Thyroid gland (tissue), 4 donors: ENCODE results near the gene F2RL3. TPM values are rescaled to one million over a fixed set of nuclear protein-coding genes. Genes with fewer than 3 reads are reported as not detected.

Experiments
- DNase-seq, 2 donors: peaks; one replicate each; pipeline ENCODE4 v3.0.0-alpha.2; 2019
- H3K27ac ChIP-seq, 3 donors: fragments of 200-600 bp; sonication (generic); 1 replicate in 2 of 3; 2 replicates in 1 of 3; pipeline ENCODE4 v1.5.1; 2016 to 2019; ENCODE audit warnings: mild to moderate bottlenecking in 1 of 3, moderate library complexity in 1 of 3
- H3K27me3 ChIP-seq: fragments of 200-600 bp; sonication (generic); one replicate; pipeline ENCODE4 v1.5.1; 2019
- H3K36me3 ChIP-seq, 2 donors: fragments of 200-600 bp; sonication (generic); one replicate each; pipeline ENCODE4 v1.5.1; 2016 to 2019
- H3K4me1 ChIP-seq, 2 donors: fragments of 200-600 bp; sonication (generic); one replicate each; pipeline ENCODE4 v1.5.1; 2017 to 2019
- H3K4me3 ChIP-seq, 3 donors: fragments of 200-600 bp; sonication (generic); replicated peaks in 1 of 3; 1 replicate in 2 of 3; 2 replicates in 1 of 3; pipeline ENCODE4 v1.5.1; 2016; ENCODE audit warnings: mild to moderate bottlenecking in 1 of 3
- H3K9me3 ChIP-seq: fragments of 200-600 bp; sonication (generic); one replicate; pipeline ENCODE4 v1.5.1; 2017
- CTCF ChIP-seq, 6 experiments: fragments of 200-600 bp in 3 of 6; fragments of 450-650 bp in 3 of 6; sonication (generic) in 3 of 6; IDR thresholded peaks; one replicate each; pipeline ENCODE4 v1.5.1; 2016 to 2019; ENCODE audit warnings: antibody characterized with exemption in 6 of 6, mild to moderate bottlenecking in 2 of 6, inconsistent platforms in 1 of 6, moderate library complexity in 1 of 6
- POLR2A ChIP-seq, 2 donors: fragments of 450-650 bp; IDR thresholded peaks; one replicate each; pipeline ENCODE4 v1.6.1; 2017; ENCODE audit warnings: antibody characterized with exemption in 2 of 2, mild to moderate bottlenecking in 2 of 2, moderate library complexity in 1 of 2
- WGBS, 2 donors: methylation state at CpG; one replicate each; pipeline ENCODE4 v1.1.5; 2017; 5-methylcytosine and 5-hydroxymethylcytosine counted together
- intact Hi-C: fragments of 100-400 bp; cut with DNase I; formaldehyde crosslinking; loops from one replicate; pipeline ENCODE4 v1.15.1; 2023
- total RNA-seq, 4 donors: library from RNA; depleted of rRNA; stranded (reverse); fragments of >200 nt; gene quantifications; one replicate each; pipeline ENCODE4 v1.2.3, GENCODE V29; 2016

Gene F2RL3
- total RNA-seq, 4 donors from 2014 or later: 9.9 to 44.2 (median 12.6) TPM

GRCh38 chr19:16922949-16923348 lies 34.1 kb downstream of the F2RL3 start:
- 95 to 98% methylated on average over 13 of the region's 13 CpGs for WGBS, 2 donors

GRCh38 chr19:16927883-16928282 lies 39.1 kb downstream of the F2RL3 start:
- intact Hi-C loops: no loop called here
- Histone ChIP-seq H3K27ac (no peak overlapping the region), H3K9me3 (no peaks in the 10 kb centered on the region), H3K36me3 (no peaks in the 10 kb centered on the region), H3K27me3 (no peaks in the 10 kb centered on the region), H3K4me1 (no peaks in the 10 kb centered on the region), H3K4me3 (no peak overlapping the region)
- WGBS, 2 donors: 80 to 92% methylated on average over 2 to 12 of the region's 13 CpGs
- no peak for TF ChIP-seq CTCF (IDR thresholded peaks at IDR 0.05)
- no peak for TF ChIP-seq POLR2A (IDR thresholded peaks at IDR 0.05)
- no peak for DNase-seq

More at GRCh38 chr19:16922949-16923348, 34.1 kb downstream of the F2RL3 start:
- Histone ChIP-seq H3K36me3 (no peaks in the 10 kb centered on the region), H3K9me3 (no peaks in the 10 kb centered on the region), H3K27ac (no peak overlapping the region), H3K27me3 (no peaks in the 10 kb centered on the region), H3K4me3 (no peak overlapping the region), H3K4me1 (no peaks in the 10 kb centered on the region)
- intact Hi-C loops: no loop called here
- DNase-seq: no peak
- no peak for TF ChIP-seq CTCF (IDR thresholded peaks at IDR 0.05)
- no peak for TF ChIP-seq POLR2A (IDR thresholded peaks at IDR 0.05)

- no peaks in the 10 kb centered on the region for H3K36me3 ChIP-seq
- TF ChIP-seq POLR2A (IDR thresholded peaks at IDR 0.05) (no peak), CTCF (IDR thresholded peaks at IDR 0.05) (no peak)
- no peaks in the 10 kb centered on the region for H3K4me1 ChIP-seq
- no peak overlapping the region for H3K4me3 ChIP-seq
- intact Hi-C loops: no loop called here
- H3K27me3 ChIP-seq: no peaks in the 10 kb centered on the region
- no peak overlapping the region for H3K27ac ChIP-seq
- H3K9me3 ChIP-seq: no peaks in the 10 kb centered on the region
- 94 to 100% methylated on average over 2 of the region's 2 CpGs for WGBS, 2 donors
- no peak for DNase-seq
These were observed 39.6 kb downstream of the F2RL3 start for GRCh38 chr19:16928351-16928750.

- H3K4me1 ChIP-seq: no peaks in the 10 kb centered on the region
- intact Hi-C loops: no loop called here
- no peak overlapping the region for H3K4me3 ChIP-seq
- no peak for DNase-seq
- TF ChIP-seq POLR2A (IDR thresholded peaks at IDR 0.05) (no peak), CTCF (IDR thresholded peaks at IDR 0.05) (no peak)
- 96 to 97% methylated on average over 9 to 10 of the region's 10 CpGs for WGBS, 2 donors
- H3K27ac ChIP-seq: no peak overlapping the region
- H3K27me3 ChIP-seq: no peaks in the 10 kb centered on the region
- H3K36me3 ChIP-seq: no peaks in the 10 kb centered on the region
- no peaks in the 10 kb centered on the region for H3K9me3 ChIP-seq
These were observed 40.1 kb downstream of the F2RL3 start for GRCh38 chr19:16928916-16929315.

- WGBS, 2 donors: 78 to 79% methylated on average over 5 of the region's 5 CpGs
- Histone ChIP-seq H3K36me3 (no peaks in the 10 kb centered on the region), H3K27me3 (no peaks in the 10 kb centered on the region), H3K4me1 (no peaks in the 10 kb centered on the region), H3K27ac (no peak overlapping the region), H3K4me3 (no peak overlapping the region), H3K9me3 (no peaks in the 10 kb centered on the region)
- no peak for TF ChIP-seq CTCF (IDR thresholded peaks at IDR 0.05)
- no peak for TF ChIP-seq POLR2A (IDR thresholded peaks at IDR 0.05)
- no peak for DNase-seq
- intact Hi-C loops: no loop called here
These were observed 42.0 kb downstream of the F2RL3 start for GRCh38 chr19:16930753-16931152.
